ENCODE measurements around the gene RNF114. TPM values are rescaled to one million over a fixed set of nuclear protein-coding genes. Genes with fewer than 3 reads are reported as not detected.

Gene RNF114
- total RNA-seq, 3 donors from 2014 or later, result 224 TPM

DNA sequence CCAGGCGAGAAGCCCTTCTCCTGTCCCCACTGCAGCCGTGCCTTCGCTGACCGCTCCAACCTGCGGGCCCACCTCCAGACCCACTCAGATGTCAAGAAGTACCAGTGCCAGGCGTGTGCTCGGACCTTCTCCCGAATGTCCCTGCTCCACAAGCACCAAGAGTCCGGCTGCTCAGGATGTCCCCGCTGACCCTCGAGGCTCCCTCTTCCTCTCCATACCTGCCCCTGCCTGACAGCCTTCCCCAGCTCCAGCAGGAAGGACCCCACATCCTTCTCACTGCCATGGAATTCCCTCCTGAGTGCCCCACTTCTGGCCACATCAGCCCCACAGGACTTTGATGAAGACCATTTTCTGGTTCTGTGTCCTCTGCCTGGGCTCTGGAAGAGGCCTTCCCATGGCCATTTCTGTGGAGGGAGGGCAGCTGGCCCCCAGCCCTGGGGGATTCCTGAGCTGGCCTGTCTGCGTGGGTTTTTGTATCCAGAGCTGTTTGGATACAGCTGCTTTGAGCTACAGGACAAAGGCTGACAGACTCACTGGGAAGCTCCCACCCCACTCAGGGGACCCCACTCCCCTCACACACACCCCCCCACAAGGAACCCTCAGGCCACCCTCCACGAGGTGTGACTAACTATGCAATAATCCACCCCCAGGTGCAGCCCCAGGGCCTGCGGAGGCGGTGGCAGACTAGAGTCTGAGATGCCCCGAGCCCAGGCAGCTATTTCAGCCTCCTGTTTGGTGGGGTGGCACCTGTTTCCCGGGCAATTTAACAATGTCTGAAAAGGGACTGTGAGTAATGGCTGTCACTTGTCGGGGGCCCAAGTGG lies 51.9 kb downstream of the RNF114 start:
- no peaks in the 10 kb centered on the region for H3K27me3 ChIP-seq
- no peaks in the 10 kb centered on the region for H3K36me3 ChIP-seq
- peaks cover 16 to 24% of the 10 kb centered on the region in 2 donors for H3K4me1 ChIP-seq
- intact Hi-C loops (cut with DNase I; ENCODE audit: low total_unique reads), result loop anchor here (2.0 kb wide), 1 partner anchor 53 kb away; no protein-coding TSS in a partner anchor
- peak overlapping the region in 1 of 2 donors; percentile 92 for H3K27ac ChIP-seq
- no peaks in the 10 kb centered on the region for H3K9me3 ChIP-seq
- no peak for DNase-seq (ENCODE audit: low spot score in 2 of 2)
- TF ChIP-seq POLR2A (IDR thresholded peaks at IDR 0.05) (no peak), POLR2AphosphoS5 (IDR thresholded peaks at IDR 0.05) (no peak)
- TF ChIP-seq, protein P1, sequence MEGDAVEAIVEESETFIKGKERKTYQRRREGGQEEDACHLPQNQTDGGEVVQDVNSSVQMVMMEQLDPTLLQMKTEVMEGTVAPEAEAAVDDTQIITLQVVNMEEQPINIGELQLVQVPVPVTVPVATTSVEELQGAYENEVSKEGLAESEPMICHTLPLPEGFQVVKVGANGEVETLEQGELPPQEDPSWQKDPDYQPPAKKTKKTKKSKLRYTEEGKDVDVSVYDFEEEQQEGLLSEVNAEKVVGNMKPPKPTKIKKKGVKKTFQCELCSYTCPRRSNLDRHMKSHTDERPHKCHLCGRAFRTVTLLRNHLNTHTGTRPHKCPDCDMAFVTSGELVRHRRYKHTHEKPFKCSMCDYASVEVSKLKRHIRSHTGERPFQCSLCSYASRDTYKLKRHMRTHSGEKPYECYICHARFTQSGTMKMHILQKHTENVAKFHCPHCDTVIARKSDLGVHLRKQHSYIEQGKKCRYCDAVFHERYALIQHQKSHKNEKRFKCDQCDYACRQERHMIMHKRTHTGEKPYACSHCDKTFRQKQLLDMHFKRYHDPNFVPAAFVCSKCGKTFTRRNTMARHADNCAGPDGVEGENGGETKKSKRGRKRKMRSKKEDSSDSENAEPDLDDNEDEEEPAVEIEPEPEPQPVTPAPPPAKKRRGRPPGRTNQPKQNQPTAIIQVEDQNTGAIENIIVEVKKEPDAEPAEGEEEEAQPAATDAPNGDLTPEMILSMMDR (IDR thresholded peaks at IDR 0.05), result no peak
- H3K4me3 ChIP-seq, result peak overlapping the region in 1 of 3 donors; percentile 11

DNA sequence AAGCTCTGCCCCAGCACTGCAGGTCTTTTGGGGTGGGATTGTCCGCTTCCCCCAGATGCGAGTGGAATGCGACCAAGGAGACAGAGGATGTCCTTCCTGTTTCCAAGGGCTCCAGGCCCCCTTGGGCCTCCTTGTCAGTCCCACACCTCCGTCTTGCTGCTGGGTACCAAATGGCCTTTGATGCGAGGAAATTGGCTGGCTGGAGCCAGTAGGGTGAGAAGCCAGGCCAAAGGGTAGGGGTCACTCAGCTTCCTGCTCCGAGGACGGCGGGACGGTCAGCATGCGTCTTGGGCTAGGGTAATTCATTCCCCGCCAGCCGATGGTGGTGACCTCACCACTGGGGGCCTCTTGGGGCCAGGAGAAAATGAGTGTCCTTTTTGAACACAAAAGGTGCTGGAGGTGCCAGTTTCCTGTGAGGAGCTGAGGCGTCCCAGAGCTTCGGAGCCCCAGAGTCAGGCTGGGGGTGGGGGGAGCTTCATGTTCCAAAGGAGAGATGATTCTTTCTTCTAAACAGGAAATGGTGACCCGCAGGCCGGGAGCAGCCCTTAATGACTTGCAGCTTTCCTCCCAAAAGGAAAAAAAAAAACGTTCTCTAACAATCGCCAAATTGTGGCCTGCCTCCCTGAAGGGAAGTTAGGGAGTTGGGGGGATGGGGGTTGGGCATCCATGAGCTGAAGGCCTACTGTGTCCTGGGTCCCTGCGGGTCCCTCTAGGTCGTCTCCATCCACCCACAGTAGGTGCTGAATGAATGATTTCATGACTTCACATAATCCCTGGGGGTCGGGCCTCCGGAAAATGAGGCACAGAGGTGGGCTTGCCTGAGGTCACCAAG lies 53.3 kb downstream of the RNF114 start:
- intact Hi-C loops (cut with DNase I; ENCODE audit: low total_unique reads), result loop anchor here (2.0 kb wide), 1 partner anchor 55 kb away; no protein-coding TSS in a partner anchor
- H3K36me3 ChIP-seq, result no peaks in the 10 kb centered on the region
- no peaks in the 10 kb centered on the region for H3K9me3 ChIP-seq
- peak overlapping the region; percentile 69 to 92 for H3K27ac ChIP-seq
- peaks cover 16 to 20% of the 10 kb centered on the region in 2 donors for H3K4me1 ChIP-seq
- H3K4me3 ChIP-seq, result peak overlapping the region in 1 of 3 donors; percentile 33
- TF ChIP-seq, protein P1 (IDR thresholded peaks at IDR 0.05), result no peak
- TF ChIP-seq POLR2AphosphoS5 (IDR thresholded peaks at IDR 0.05) (peak in 2 of 3 donors; percentile 35 to 62), POLR2A (IDR thresholded peaks at IDR 0.05) (no peak)
- no peaks in the 10 kb centered on the region for H3K27me3 ChIP-seq
- no peak for DNase-seq (ENCODE audit: low spot score in 2 of 2)

DNA sequence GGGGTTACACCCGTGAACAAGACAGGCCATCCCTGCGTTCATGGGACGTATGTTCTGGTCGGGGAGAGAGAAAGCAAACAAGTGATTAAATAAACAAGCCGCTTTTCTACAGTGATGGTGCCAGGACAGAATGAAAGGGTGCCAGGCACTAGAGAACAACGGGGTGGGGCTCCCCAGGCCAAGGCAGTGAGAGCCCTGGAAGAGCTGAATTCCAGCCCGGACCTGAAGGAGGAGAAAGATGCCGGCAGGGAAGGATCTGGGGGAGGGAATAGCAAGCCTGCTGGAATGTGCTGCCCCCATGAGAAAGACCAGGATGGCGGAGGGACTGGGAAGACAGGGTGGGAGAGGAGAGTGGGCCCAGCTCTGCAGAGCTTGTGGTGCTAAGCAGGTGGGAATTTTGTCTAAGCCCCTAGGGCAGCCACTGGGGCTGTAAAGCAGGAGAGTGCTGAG lies 54.1 kb downstream of the RNF114 start:
- Histone ChIP-seq H3K27ac (peak overlapping the region; percentile 69 to 92), H3K4me1 (peaks cover 11 to 20% of the 10 kb centered on the region in 2 donors)

DNA sequence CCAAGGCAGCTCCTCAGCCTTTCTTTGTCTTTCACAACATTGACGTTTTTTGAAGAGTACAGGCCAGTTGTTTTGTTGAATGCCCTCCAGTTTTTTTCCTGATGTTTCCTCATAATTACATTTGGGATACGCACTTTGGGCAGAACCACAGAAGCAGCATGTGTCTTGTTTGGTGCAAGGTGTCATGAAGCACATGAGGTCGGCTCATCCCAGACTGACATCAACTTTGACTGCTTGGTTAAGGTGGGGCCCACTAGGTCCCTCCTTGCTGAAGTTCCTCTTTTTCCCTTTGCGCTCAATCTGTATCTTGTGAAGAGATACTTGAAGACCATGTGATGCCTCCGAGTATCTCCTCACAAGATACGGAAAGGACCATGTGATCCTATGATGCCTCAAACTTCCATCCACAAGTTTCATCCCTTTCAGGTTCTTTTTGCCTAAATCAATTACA lies 57.1 kb downstream of the RNF114 start:
- Histone ChIP-seq H3K27me3 (no peaks in the 10 kb centered on the region), H3K9me3 (no peaks in the 10 kb centered on the region), H3K27ac (no peak overlapping the region), H3K4me3 (no peak overlapping the region), H3K4me1 (peaks cover 10 to 20% of the 10 kb centered on the region in 2 donors), H3K36me3 (no peaks in the 10 kb centered on the region)
- no peak for DNase-seq (ENCODE audit: low spot score in 2 of 2)
- intact Hi-C loops (cut with DNase I; ENCODE audit: low total_unique reads), result no loop called here
- TF ChIP-seq POLR2AphosphoS5 (IDR thresholded peaks at IDR 0.05), result no peak
- TF ChIP-seq, protein P1 (IDR thresholded peaks at IDR 0.05), result no peak
- no peak for TF ChIP-seq POLR2A (IDR thresholded peaks at IDR 0.05)

More for the DNA sequence above, 54.1 kb downstream of the RNF114 start:
- TF ChIP-seq POLR2AphosphoS5 (IDR thresholded peaks at IDR 0.05), result no peak
- no peak for TF ChIP-seq POLR2A (IDR thresholded peaks at IDR 0.05)
- TF ChIP-seq, protein P1 (IDR thresholded peaks at IDR 0.05), result no peak
- H3K4me3 ChIP-seq, result no peak overlapping the region
- no peaks in the 10 kb centered on the region for H3K36me3 ChIP-seq
- H3K27me3 ChIP-seq, result no peaks in the 10 kb centered on the region
- no peak for DNase-seq (ENCODE audit: low spot score in 2 of 2)
- intact Hi-C loops (cut with DNase I; ENCODE audit: low total_unique reads), result no loop called here
- H3K9me3 ChIP-seq, result no peaks in the 10 kb centered on the region
